ENCODE data around the gene XYLB. TPM values are rescaled to one million over a fixed set of nuclear protein-coding genes. Genes with fewer than 3 reads are reported as not detected.

XYLB gene
- total and polyA plus RNA-seq, 2 donors, result 2.2 to 8.1 TPM

DNA sequence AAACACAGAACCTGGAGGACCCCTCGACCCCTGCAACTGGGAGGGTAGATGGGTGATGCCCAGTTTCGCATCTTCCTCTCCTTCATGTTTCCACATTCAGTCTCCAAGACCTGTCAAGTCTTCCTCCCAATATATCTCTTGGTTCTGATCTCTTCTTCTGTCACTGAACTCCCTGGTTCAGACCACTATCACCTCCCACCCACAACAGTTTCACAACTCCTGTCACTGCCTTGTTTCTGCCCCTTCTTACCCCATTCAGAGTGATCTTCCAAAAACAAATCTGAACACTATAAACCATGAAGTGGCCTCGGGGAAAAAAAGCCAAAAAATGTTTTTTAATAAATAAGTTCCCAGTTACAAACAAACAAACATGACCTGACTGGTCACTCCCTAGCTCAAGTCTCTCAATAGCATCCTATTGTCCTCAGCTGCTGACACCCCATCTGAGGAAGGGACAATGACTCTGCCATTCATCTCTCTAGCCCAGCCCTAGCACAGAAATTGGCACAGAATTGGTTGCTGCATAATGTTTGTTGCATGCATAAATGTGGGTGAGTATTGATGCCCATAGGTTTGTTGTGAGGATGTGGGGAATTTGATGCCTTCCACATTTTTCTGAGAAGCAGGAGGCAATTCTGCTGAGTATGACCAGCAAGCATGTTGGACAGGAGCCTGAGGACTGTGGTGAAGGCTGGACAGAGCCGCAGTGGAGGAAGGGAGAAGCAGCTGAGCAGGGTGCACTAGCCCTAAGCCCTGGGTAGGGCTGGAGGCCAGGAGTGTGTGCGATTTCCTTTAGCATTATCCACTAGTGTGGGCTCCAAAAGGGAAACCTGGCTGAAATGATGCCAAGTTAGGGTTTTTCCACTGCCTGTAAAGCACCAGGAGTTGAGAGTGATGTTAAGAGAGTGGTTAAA, 12.2 kb upstream of the XYLB start:
- Histone ChIP-seq H3K27ac (ENCODE audit: low read depth) (no peak overlapping the region), H3K36me3 (ENCODE audit: insufficient read depth) (no peaks in the 10 kb centered on the region), H3K4me3 (ENCODE audit: low read depth, low read length) (no peak overlapping the region), H3K4me1 (ENCODE audit: insufficient read depth) (no peaks in the 10 kb centered on the region)
- 58% methylated on average over 5 of the region's 5 CpGs for WGBS
- no peak for DNase-seq (ENCODE audit: extremely low spot score)

DNA sequence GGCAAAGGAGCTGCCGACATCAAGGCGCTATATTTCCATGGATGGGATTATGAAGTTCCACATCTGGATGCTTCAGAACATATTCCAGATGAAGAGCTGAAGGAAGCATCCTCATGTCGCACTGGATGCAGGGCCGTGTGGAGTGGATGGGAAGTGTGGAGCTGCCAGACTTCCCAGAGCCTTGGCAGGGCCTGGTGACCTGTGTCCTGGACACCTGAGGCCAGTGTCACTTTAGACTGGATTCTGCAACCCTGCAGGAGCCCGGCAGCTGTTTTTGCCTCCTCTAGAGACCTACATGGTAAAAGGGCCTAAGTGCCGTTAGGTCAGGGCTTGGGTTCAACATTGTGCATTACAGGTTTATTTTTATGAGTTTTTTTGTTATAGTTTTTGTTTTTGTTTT, 11.3 kb upstream of the XYLB start:
- DNase-seq (ENCODE audit: extremely low spot score), result no peak
- Histone ChIP-seq H3K36me3 (ENCODE audit: insufficient read depth) (no peaks in the 10 kb centered on the region), H3K4me1 (ENCODE audit: insufficient read depth) (no peaks in the 10 kb centered on the region), H3K4me3 (ENCODE audit: low read depth, low read length) (no peak overlapping the region), H3K27ac (ENCODE audit: low read depth) (no peak overlapping the region)
- 85% methylated on average over 6 of the region's 6 CpGs for WGBS

DNA sequence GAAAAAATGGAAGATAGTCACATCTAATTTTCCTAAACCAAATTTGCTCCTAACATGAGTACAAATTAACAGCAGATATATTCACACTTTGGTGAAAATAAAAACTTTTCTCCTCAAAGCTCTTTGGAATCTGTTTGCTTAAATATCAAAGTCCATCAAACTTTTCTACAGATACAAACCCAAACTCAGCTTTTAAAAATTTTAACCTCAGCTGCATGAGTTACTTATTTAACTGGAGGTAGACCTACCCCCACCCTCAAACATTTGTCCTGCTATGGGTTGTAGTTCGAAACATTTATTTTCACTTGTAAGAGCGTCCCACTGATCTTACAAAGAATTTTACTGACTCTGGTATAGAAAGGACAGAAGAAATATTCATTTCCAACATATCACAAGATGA, 8.9 kb upstream of the XYLB start:
- Histone ChIP-seq H3K27ac (ENCODE audit: low read depth) (no peak overlapping the region), H3K4me3 (ENCODE audit: low read depth, low read length) (no peak overlapping the region), H3K36me3 (ENCODE audit: insufficient read depth) (no peaks in the 10 kb centered on the region), H3K4me1 (ENCODE audit: insufficient read depth) (no peaks in the 10 kb centered on the region)
- 89% methylated on average over 2 of the region's 2 CpGs for WGBS
- DNase-seq (ENCODE audit: extremely low spot score), result no peak

DNA sequence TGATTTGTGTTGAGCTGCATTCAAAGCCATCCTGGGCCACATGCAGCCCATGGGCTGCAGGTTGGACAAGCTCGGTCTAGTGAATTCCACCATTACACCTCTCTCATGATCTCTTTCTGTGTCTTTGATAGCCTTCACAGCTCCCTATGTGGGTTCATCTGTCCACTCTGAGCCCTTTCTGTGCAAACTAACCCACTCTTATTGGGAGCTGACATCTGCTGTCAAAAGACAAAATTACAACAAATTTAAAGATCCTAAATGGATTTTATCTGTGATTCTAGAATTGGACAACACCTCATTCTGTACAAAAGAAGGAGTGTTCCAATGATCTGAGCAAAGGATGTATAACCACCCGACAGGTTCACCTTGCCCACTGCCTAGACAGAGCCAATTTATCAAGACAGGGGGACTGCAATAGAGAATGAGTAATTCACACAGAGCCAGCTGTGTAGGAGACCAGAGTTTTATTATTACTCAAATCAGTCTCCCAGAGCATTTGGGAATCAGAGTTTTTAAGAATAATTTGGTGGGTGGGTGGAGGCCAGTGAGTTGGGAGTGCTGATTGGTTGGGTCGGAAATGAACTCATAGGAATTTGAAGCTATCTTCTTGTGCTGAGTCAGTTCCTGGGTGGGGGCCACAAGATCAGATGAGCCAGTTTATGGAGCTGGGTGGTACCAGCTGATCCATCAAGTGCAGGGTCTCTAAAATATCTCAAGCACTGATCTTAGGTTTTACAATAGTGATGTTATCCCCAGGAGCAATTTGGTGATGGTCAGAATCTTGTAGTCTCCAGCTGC, 2.6 kb upstream of the XYLB start:
- no peak overlapping the region for H3K27ac ChIP-seq (ENCODE audit: low read depth)
- H3K4me3 ChIP-seq (ENCODE audit: low read depth, low read length), result no peak overlapping the region
- WGBS, result 86% methylated on average over 3 of the region's 3 CpGs
- no peaks in the 10 kb centered on the region for H3K36me3 ChIP-seq (ENCODE audit: insufficient read depth)
- no peaks in the 10 kb centered on the region for H3K4me1 ChIP-seq (ENCODE audit: insufficient read depth)
- no peak for DNase-seq (ENCODE audit: extremely low spot score)

- Histone ChIP-seq H3K36me3 (ENCODE audit: insufficient read depth) (no peaks in the 10 kb centered on the region), H3K4me1 (ENCODE audit: insufficient read depth) (no peaks in the 10 kb centered on the region), H3K4me3 (ENCODE audit: low read depth, low read length) (no peak overlapping the region), H3K27ac (ENCODE audit: low read depth) (no peak overlapping the region)
- DNase-seq (ENCODE audit: extremely low spot score), result no peak
- 44% methylated on average over 10 of the region's 10 CpGs for WGBS
Measured at GRCh38 chr3:38345879-38346586, 552 bp upstream of the XYLB start.

DNA sequence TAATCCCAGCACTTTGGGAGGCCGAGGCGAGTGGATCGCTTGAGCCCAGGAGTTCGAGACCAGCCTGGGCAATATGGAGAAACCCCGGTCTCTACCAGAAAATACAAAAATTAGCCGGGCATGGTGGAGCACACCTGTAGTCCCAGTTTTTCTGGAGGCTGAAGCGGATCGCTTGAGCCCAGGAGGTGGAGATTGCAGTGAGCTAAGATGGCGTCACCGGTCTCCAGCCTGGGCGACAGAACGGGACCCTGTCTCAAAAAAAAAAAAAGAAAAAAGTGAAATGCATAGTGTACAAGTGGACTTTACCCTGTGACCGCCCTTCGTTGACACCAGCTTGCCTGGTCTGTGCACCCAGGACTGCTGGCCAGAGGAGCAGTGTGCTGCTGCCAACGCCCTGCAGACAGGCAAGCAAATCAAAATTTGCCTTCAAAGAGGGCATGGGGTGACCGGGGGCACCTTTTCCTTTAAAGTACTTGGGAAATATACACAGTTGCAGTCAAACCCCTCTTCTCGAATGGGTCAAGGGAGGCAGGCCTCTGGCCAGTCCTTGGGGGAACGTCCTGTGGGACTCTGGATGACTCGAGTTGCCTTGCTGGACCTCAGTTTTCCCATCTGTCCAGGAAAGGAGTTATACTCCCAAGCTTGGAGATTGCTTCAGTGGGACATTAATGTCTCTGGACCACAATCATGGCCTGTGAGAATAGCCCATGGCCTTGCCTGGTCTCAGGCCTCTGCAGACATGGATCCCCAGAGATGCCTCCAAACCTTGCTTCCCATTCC, 1.0 kb downstream of the XYLB start:
- no peaks in the 10 kb centered on the region for H3K4me1 ChIP-seq (ENCODE audit: insufficient read depth)
- no peaks in the 10 kb centered on the region for H3K36me3 ChIP-seq (ENCODE audit: insufficient read depth)
- H3K4me3 ChIP-seq (ENCODE audit: low read depth, low read length), result peak overlapping the region; percentile 68
- DNase-seq (ENCODE audit: extremely low spot score), result no peak
- no peak overlapping the region for H3K27ac ChIP-seq (ENCODE audit: low read depth)
- 81% methylated on average over 19 of the region's 19 CpGs for whole genome bisulfite sequencing

GRCh38 chr3:38348903-38349302, 2.3 kb downstream of the XYLB start:
- Histone ChIP-seq H3K4me1 (ENCODE audit: insufficient read depth) (no peaks in the 10 kb centered on the region), H3K4me3 (ENCODE audit: low read depth, low read length) (no peak overlapping the region), H3K36me3 (ENCODE audit: insufficient read depth) (no peaks in the 10 kb centered on the region), H3K27ac (ENCODE audit: low read depth) (no peak overlapping the region)
- 80% methylated on average over 4 of the region's 4 CpGs for WGBS
- DNase-seq (ENCODE audit: extremely low spot score), result no peak

DNA sequence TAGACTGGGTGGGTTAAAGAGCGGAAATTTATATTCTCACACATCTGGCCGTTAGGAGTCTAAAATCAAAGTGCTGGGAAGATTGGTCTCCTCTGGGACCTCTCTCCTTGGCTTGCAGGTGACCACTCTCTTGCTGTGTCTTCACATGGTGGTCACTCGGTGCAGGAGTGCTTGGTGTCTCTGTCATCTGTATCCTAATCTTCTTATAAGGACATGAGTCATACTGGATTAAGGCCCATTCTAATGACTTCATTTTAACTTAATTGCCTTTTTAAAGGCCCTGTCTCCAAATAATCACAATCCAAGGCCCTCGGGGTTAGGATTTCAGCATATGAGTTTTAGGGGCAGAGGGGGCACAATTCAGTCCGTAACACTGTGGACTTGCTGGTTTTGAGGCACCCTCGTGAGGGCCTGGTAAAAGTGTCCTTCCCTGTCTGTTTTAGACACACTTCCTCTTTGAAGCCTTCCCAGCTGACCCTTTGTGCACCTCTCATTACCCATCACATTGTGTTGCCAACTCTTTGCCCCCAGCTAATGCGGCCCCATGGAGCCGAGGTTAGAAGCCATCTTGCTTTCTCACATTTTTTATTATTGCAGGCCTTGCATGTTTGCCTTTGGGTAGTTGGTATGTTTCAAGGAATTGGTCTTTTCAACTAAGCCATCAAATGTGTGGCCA, 3.2 kb downstream of the XYLB start:
- DNase-seq (ENCODE audit: extremely low spot score), result no peak
- Histone ChIP-seq H3K36me3 (ENCODE audit: insufficient read depth) (no peaks in the 10 kb centered on the region), H3K4me3 (ENCODE audit: low read depth, low read length) (no peak overlapping the region), H3K27ac (ENCODE audit: low read depth) (no peak overlapping the region), H3K4me1 (ENCODE audit: insufficient read depth) (no peaks in the 10 kb centered on the region)
- 86% methylated on average over 8 of the region's 8 CpGs for WGBS

DNA sequence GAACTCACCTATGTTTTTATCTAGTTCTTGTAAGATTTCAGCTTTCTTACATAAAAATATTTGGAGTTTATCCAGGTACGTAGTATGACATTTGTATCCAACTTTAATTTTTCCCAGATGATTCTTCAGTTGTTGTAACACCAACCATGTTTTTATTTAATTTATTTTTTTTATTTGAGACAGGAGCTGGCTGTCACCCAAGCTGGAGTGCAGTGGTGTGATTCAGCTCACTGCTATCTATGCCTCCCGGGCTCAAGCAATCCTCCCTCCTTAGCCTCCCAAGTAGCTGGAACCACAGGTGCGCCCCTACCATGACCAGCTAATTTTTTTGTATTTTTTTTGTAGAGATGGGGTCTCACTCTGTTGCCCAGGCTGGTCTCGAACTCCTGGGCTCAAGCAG, 6.6 kb downstream of the XYLB start:
- 84% methylated on average over 4 of the region's 4 CpGs for WGBS
- H3K4me1 ChIP-seq (ENCODE audit: insufficient read depth), result no peaks in the 10 kb centered on the region
- no peak for DNase-seq (ENCODE audit: extremely low spot score)
- H3K27ac ChIP-seq (ENCODE audit: low read depth), result no peak overlapping the region
- H3K36me3 ChIP-seq (ENCODE audit: insufficient read depth), result no peaks in the 10 kb centered on the region
- no peak overlapping the region for H3K4me3 ChIP-seq (ENCODE audit: low read depth, low read length)

- no peak for DNase-seq (ENCODE audit: extremely low spot score)
- Histone ChIP-seq H3K4me3 (ENCODE audit: low read depth, low read length) (no peak overlapping the region), H3K36me3 (ENCODE audit: insufficient read depth) (no peaks in the 10 kb centered on the region), H3K27ac (ENCODE audit: low read depth) (no peak overlapping the region), H3K4me1 (ENCODE audit: insufficient read depth) (no peaks in the 10 kb centered on the region)
- WGBS, result 67% methylated on average over 4 of the region's 4 CpGs
Measured at GRCh38 chr3:38354588-38355330, 8.2 kb downstream of the XYLB start.

- Histone ChIP-seq H3K4me1 (ENCODE audit: insufficient read depth) (no peaks in the 10 kb centered on the region), H3K36me3 (ENCODE audit: insufficient read depth) (no peaks in the 10 kb centered on the region), H3K27ac (ENCODE audit: low read depth) (no peak overlapping the region), H3K4me3 (ENCODE audit: low read depth, low read length) (no peak overlapping the region)
- WGBS, result 96% methylated on average over 6 of the region's 6 CpGs
- no peak for DNase-seq (ENCODE audit: extremely low spot score)
Measured at GRCh38 chr3:38359038-38359437, 12.5 kb downstream of the XYLB start.

GRCh38 chr3:38360345-38360744, 13.8 kb downstream of the XYLB start:
- Histone ChIP-seq H3K27ac (ENCODE audit: low read depth) (no peak overlapping the region), H3K36me3 (ENCODE audit: insufficient read depth) (no peaks in the 10 kb centered on the region), H3K4me1 (ENCODE audit: insufficient read depth) (no peaks in the 10 kb centered on the region), H3K4me3 (ENCODE audit: low read depth, low read length) (no peak overlapping the region)
- WGBS, result 81% methylated on average over 3 of the region's 3 CpGs
- DNase-seq (ENCODE audit: extremely low spot score), result no peak
